ENCODE results near the gene INAFM2.

INAFM2 gene

DNA sequence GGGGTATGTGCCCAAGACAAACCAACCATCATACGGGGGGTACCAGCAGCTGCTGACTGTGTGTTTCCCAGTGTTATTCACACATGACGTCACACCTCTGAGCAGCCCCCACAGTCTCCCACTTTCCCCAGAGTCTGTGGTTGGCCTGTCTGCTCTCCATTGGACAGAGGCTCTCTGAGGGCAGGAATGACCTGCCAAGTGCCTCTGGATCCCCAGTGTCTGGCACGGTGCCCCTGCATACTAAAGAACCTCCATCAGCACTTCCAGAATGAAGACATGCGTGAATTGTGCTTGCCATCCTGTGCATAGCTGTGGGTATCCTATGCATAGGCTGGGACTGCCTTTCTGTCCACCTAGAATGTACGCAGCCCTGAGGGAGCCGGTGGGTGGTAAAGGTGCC, 20.7 kb downstream of the INAFM2 start:
- TF ChIP-seq ZNF8 (CRISPR knock-in tag; IDR thresholded peaks at IDR 0.05) (no peak), ZFP30 (CRISPR knock-in tag; IDR thresholded peaks at IDR 0.05) (no peak), PPARA (CRISPR knock-in tag; IDR thresholded peaks at IDR 0.05; ENCODE audit: borderline replicate concordance) (no peak), ZNF565 (CRISPR knock-in tag; conservative IDR thresholded peaks at IDR 0.05; ENCODE audit: low read depth) (no peak), OSR1 (CRISPR knock-in tag; IDR thresholded peaks at IDR 0.05) (no peak), TCF4 (CRISPR knock-in tag; IDR thresholded peaks at IDR 0.05; ENCODE audit: borderline replicate concordance) (no peak), GLIS3 (CRISPR knock-in tag; IDR thresholded peaks at IDR 0.05) (no peak), BACH2 (CRISPR knock-in tag; IDR thresholded peaks at IDR 0.05; ENCODE audit: borderline replicate concordance) (no peak), CSDC2 (CRISPR knock-in tag; IDR thresholded peaks at IDR 0.05) (no peak), ZNF70 (CRISPR knock-in tag; IDR thresholded peaks at IDR 0.05) (no peak), ARNTL (CRISPR knock-in tag; IDR thresholded peaks at IDR 0.05; ENCODE audit: borderline replicate concordance, low read depth) (no peak), TOX (CRISPR knock-in tag; IDR thresholded peaks at IDR 0.05; ENCODE audit: borderline replicate concordance) (no peak), ZFP3 (CRISPR knock-in tag; IDR thresholded peaks at IDR 0.05) (no peak), ESRRG (CRISPR knock-in tag; IDR thresholded peaks at IDR 0.05) (no peak)
- TF ChIP-seq, protein P1, sequence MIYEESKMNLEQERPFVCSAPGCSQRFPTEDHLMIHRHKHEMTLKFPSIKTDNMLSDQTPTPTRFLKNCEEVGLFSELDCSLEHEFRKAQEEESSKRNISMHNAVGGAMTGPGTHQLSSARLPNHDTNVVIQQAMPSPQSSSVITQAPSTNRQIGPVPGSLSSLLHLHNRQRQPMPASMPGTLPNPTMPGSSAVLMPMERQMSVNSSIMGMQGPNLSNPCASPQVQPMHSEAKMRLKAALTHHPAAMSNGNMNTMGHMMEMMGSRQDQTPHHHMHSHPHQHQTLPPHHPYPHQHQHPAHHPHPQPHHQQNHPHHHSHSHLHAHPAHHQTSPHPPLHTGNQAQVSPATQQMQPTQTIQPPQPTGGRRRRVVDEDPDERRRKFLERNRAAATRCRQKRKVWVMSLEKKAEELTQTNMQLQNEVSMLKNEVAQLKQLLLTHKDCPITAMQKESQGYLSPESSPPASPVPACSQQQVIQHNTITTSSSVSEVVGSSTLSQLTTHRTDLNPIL (CRISPR knock-in tag; IDR thresholded peaks at IDR 0.05; ENCODE audit: low read depth), result no peak
- TF ChIP-seq, protein P2, sequence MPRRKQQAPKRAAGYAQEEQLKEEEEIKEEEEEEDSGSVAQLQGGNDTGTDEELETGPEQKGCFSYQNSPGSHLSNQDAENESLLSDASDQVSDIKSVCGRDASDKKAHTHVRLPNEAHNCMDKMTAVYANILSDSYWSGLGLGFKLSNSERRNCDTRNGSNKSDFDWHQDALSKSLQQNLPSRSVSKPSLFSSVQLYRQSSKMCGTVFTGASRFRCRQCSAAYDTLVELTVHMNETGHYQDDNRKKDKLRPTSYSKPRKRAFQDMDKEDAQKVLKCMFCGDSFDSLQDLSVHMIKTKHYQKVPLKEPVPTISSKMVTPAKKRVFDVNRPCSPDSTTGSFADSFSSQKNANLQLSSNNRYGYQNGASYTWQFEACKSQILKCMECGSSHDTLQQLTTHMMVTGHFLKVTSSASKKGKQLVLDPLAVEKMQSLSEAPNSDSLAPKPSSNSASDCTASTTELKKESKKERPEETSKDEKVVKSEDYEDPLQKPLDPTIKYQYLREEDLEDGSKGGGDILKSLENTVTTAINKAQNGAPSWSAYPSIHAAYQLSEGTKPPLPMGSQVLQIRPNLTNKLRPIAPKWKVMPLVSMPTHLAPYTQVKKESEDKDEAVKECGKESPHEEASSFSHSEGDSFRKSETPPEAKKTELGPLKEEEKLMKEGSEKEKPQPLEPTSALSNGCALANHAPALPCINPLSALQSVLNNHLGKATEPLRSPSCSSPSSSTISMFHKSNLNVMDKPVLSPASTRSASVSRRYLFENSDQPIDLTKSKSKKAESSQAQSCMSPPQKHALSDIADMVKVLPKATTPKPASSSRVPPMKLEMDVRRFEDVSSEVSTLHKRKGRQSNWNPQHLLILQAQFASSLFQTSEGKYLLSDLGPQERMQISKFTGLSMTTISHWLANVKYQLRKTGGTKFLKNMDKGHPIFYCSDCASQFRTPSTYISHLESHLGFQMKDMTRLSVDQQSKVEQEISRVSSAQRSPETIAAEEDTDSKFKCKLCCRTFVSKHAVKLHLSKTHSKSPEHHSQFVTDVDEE (CRISPR knock-in tag; IDR thresholded peaks at IDR 0.05), result no peak
- TF ChIP-seq, protein P3, sequence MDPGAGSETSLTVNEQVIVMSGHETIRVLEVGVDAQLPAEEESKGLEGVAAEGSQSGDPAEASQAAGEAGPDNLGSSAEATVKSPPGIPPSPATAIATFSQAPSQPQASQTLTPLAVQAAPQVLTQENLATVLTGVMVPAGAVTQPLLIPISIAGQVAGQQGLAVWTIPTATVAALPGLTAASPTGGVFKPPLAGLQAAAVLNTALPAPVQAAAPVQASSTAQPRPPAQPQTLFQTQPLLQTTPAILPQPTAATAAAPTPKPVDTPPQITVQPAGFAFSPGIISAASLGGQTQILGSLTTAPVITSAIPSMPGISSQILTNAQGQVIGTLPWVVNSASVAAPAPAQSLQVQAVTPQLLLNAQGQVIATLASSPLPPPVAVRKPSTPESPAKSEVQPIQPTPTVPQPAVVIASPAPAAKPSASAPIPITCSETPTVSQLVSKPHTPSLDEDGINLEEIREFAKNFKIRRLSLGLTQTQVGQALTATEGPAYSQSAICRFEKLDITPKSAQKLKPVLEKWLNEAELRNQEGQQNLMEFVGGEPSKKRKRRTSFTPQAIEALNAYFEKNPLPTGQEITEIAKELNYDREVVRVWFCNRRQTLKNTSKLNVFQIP (CRISPR knock-in tag; IDR thresholded peaks at IDR 0.05; ENCODE audit: borderline replicate concordance, low read depth), result no peak
- TF ChIP-seq, protein P4, sequence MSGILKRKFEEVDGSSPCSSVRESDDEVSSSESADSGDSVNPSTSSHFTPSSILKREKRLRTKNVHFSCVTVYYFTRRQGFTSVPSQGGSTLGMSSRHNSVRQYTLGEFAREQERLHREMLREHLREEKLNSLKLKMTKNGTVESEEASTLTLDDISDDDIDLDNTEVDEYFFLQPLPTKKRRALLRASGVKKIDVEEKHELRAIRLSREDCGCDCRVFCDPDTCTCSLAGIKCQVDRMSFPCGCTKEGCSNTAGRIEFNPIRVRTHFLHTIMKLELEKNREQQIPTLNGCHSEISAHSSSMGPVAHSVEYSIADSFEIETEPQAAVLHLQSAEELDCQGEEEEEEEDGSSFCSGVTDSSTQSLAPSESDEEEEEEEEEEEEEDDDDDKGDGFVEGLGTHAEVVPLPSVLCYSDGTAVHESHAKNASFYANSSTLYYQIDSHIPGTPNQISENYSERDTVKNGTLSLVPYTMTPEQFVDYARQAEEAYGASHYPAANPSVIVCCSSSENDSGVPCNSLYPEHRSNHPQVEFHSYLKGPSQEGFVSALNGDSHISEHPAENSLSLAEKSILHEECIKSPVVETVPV (CRISPR knock-in tag; IDR thresholded peaks at IDR 0.05), result no peak
- TF ChIP-seq, protein P5, sequence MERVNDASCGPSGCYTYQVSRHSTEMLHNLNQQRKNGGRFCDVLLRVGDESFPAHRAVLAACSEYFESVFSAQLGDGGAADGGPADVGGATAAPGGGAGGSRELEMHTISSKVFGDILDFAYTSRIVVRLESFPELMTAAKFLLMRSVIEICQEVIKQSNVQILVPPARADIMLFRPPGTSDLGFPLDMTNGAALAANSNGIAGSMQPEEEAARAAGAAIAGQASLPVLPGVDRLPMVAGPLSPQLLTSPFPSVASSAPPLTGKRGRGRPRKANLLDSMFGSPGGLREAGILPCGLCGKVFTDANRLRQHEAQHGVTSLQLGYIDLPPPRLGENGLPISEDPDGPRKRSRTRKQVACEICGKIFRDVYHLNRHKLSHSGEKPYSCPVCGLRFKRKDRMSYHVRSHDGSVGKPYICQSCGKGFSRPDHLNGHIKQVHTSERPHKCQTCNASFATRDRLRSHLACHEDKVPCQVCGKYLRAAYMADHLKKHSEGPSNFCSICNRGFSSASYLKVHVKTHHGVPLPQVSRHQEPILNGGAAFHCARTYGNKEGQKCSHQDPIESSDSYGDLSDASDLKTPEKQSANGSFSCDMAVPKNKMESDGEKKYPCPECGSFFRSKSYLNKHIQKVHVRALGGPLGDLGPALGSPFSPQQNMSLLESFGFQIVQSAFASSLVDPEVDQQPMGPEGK (CRISPR knock-in tag; IDR thresholded peaks at IDR 0.05; ENCODE audit: borderline replicate concordance), result no peak
- no peak for ATAC-seq

DNA sequence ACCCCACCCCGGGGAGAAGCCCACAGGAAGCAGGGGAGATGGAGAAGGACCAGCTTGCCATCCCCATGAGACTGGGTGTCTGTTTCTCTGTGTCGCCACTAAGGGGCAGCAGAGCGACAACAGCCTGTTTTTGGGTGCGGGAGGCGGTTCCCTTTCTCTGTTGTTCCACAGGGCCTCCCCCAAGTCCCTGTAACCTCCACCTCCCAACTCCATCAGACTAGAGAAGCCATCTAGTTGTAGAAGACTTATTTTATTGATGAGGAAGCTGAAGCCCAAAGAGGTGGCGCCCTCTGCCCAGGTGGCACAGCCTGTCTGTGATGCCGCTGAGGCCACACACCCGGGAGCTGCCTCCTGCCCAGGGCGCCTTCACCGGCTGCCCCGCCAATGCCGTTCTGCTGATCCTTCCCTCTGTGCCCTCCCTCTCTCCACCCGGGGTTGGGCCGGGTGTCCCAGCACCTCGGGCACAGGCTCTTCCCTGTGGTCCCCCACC, 21.2 kb downstream of the INAFM2 start:
- ATAC-seq, result peak; percentile 52
- TF ChIP-seq BACH2 (CRISPR knock-in tag; IDR thresholded peaks at IDR 0.05; ENCODE audit: borderline replicate concordance), result no peak
- TF ChIP-seq GLIS3 (CRISPR knock-in tag; IDR thresholded peaks at IDR 0.05), result no peak
- no peak for TF ChIP-seq ZNF565 (CRISPR knock-in tag; conservative IDR thresholded peaks at IDR 0.05; ENCODE audit: low read depth)
- TF ChIP-seq, protein P2 (CRISPR knock-in tag; IDR thresholded peaks at IDR 0.05), result no peak
- TF ChIP-seq ZNF8 (CRISPR knock-in tag; IDR thresholded peaks at IDR 0.05), result no peak
- no peak for TF ChIP-seq SNAI2 (CRISPR knock-in tag; IDR thresholded peaks at IDR 0.05)
- no peak for TF ChIP-seq ZFP3 (CRISPR knock-in tag; IDR thresholded peaks at IDR 0.05)
- TF ChIP-seq, protein P5 (CRISPR knock-in tag; IDR thresholded peaks at IDR 0.05; ENCODE audit: borderline replicate concordance), result no peak
- no peak for TF ChIP-seq RARB (CRISPR knock-in tag; IDR thresholded peaks at IDR 0.05)
- TF ChIP-seq ZFP30 (CRISPR knock-in tag; IDR thresholded peaks at IDR 0.05), result no peak
- no peak for TF ChIP-seq ARNTL (CRISPR knock-in tag; IDR thresholded peaks at IDR 0.05; ENCODE audit: borderline replicate concordance, low read depth)
- no peak for TF ChIP-seq TCF4 (CRISPR knock-in tag; IDR thresholded peaks at IDR 0.05; ENCODE audit: borderline replicate concordance)
- no peak for TF ChIP-seq ZNF70 (CRISPR knock-in tag; IDR thresholded peaks at IDR 0.05)
- no peak for TF ChIP-seq PPARA (CRISPR knock-in tag; IDR thresholded peaks at IDR 0.05; ENCODE audit: borderline replicate concordance)
- TF ChIP-seq, protein P1 (CRISPR knock-in tag; IDR thresholded peaks at IDR 0.05; ENCODE audit: low read depth), result no peak
